NB4 (cell line): ENCODE data around the gene ZBTB20.

ENCODE experiments used
- CTCF ChIP-seq: IDR thresholded peaks from one replicate; pipeline ENCODE4 v1.5.1; 2012; ENCODE audit warnings: low read depth, low read length
- POLR2A ChIP-seq: IDR thresholded peaks from 2 replicates; pipeline ENCODE4 v1.6.1; 2011; ENCODE audit warnings: mild to moderate bottlenecking; ENCODE audit not compliant: insufficient read length; ENCODE audit errors: extremely low read depth

- no peak for TF ChIP-seq CTCF
- TF ChIP-seq POLR2A, result no peak
Observed at GRCh38 chr3:114879059-114880031, 267.7 kb downstream of the ZBTB20 start.
